Endothelial cell of umbilical vein (primary cell): Measurements from ENCODE around the gene WDR6.

Experiments used
- TF ChIP-seq, protein P1 (sequence below), 2 donors: IDR thresholded peaks; 1 replicate in 1 of 2; 2 replicates in 1 of 2; pipeline ENCODE4 v1.5.1; 2011; ENCODE audit warnings: low read length in 2 of 2, mild to moderate bottlenecking in 2 of 2, moderate library complexity in 2 of 2, control low read depth in 1 of 2, inconsistent platforms in 1 of 2, low read depth in 1 of 2; ENCODE audit not compliant: insufficient read depth in 1 of 2; ENCODE audit errors: extremely low read depth in 1 of 2
- TF ChIP-seq, protein P2 (sequence below): IDR thresholded peaks from 2 replicates; pipeline ENCODE4 v1.6.1; 2011; ENCODE audit not compliant: insufficient read depth, insufficient read length

DNA sequence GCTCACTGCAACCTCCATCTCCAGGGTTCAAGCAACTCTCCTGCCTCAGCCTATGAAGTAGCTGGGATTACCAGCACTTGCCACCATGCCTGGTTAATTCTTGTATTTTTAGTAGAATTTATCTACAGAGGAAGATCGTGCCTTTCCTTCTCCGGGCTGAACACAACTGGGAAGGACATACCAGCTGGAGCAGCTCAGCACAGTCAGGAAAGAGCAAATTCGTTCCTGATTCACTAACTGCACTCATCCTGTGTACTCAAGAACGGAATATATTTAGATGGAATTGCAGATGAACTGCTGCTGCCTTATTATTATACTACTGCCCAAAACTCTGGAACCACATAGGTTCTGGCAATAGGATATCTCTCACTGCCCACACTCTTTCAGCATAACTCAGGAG, 44.3 kb upstream of the WDR6 start:
- TF ChIP-seq, protein P1, sequence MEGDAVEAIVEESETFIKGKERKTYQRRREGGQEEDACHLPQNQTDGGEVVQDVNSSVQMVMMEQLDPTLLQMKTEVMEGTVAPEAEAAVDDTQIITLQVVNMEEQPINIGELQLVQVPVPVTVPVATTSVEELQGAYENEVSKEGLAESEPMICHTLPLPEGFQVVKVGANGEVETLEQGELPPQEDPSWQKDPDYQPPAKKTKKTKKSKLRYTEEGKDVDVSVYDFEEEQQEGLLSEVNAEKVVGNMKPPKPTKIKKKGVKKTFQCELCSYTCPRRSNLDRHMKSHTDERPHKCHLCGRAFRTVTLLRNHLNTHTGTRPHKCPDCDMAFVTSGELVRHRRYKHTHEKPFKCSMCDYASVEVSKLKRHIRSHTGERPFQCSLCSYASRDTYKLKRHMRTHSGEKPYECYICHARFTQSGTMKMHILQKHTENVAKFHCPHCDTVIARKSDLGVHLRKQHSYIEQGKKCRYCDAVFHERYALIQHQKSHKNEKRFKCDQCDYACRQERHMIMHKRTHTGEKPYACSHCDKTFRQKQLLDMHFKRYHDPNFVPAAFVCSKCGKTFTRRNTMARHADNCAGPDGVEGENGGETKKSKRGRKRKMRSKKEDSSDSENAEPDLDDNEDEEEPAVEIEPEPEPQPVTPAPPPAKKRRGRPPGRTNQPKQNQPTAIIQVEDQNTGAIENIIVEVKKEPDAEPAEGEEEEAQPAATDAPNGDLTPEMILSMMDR (IDR thresholded peaks at IDR 0.05; ENCODE audit: extremely low read depth in 1 of 2, insufficient read depth in 1 of 2, low read depth in 1 of 2, low read length in 2 of 2), result no peak
- TF ChIP-seq, protein P2, sequence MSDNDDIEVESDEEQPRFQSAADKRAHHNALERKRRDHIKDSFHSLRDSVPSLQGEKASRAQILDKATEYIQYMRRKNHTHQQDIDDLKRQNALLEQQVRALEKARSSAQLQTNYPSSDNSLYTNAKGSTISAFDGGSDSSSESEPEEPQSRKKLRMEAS, result no peak
